ENCODE results near the gene LCE1D.
A peak's percentile ranks its signal among the peaks of the same experiment; 100 is the strongest.

LCE1D gene

DNA sequence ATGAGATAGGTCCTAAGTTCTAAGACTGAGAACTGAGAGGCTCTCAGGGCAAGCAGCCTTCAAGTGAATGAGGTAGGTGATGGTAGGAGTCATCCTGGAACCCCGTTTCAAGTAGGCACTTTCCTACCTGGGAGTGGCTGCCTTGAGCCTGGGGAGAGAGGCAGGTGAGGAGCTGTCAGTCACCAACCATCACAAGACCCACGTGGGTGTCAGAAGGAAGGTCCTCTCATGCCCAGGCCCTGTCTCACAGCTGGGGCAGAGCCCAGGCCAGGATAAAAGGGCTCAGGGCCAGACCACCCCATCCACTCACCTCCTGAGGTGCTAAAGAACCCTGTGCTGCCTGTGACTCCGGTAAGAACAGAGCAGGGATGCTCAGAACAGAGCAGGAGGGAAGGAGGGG is at the start of gene LCE1D:
TSS of gene LCE1D (plus strand) at position 301 of the 400 bp plus-strand sequence. CDS start 1,074 bp downstream, outside the sequence.
- no peak for DNase-seq

DNA sequence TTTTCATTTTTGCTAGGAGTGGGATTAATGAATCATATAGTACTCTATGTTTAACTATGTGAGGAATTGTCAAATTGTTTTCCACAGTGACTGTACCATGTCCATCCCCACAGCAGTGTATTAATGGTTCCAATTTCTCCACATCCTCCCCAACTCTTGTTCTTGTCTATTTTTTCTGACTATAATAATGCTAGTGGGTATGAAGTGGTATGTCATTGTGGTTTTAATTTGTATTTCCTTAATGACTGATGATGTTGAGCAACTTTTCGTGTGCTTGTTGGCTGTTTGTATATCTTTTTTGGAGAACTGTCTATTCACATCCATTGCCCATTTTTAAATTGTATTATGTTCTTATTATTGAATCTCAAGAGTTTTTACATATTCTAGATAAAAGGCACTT is 48.7 kb upstream of the LCE1D start:
- DNase-seq = no peak

GRCh38 chr1:152752225-152752624 is 44.3 kb upstream of the LCE1D start:
- peak; percentile 2 for DNase-seq

GRCh38 chr1:152753586-152753985 is 42.9 kb upstream of the LCE1D start:
- no peak for DNase-seq

DNA sequence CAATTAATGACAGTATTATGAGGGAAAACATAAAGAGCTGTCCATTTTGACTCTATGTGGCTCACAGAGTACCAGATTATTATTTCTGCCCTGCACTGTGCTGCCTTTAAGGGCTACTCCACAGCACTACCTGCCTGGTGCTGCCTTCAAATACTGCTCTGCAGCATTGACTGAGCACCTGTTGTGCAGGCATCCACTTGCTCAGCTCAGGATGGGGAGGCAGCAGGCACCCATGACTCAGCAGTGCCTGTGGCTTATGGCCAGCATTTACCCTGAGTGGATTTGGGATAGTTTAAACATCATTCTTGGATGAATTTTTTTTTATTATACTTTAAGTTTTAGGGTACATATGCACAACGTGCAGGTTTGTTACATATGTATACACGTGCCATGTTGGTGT is 39.6 kb upstream of the LCE1D start:
- no peak for DNase-seq

- no peak for DNase-seq
Observed at GRCh38 chr1:152757747-152758146, 38.8 kb upstream of the LCE1D start, which contains the start of gene KPRP. Gene KPRP (plus strand): TSS chr1:152758025. CDS start chr1:152759589, 1,564 bp downstream.

GRCh38 chr1:152758636-152759035 is 37.9 kb upstream of the LCE1D start:
- DNase-seq = no peak

DNA sequence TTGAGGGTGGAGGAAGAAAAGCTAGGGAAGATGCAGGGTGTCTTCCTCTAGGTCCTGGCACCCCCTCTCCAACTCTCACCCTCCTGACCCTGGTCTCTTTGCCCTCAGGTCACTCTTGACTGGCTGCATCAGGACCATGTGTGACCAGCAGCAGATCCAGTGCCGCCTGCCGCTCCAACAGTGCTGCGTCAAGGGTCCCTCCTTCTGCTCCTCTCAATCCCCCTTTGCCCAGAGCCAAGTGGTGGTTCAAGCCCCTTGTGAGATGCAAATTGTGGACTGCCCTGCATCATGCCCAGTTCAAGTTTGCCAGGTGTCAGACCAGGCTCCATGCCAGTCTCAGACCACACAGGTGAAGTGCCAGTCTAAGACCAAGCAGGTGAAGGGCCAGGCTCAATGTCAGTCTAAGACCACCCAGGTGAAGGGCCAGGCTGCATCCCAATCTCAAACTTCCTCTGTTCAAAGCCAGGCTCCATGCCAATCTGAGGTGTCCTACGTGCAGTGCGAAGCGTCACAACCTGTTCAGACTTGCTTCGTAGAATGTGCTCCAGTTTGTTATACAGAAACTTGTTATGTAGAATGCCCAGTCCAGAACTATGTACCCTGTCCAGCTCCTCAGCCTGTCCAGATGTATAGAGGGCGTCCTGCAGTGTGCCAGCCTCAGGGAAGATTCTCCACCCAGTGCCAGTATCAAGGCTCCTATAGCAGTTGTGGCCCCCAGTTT is 36.9 kb upstream of the LCE1D start:
- no peak for DNase-seq

DNA sequence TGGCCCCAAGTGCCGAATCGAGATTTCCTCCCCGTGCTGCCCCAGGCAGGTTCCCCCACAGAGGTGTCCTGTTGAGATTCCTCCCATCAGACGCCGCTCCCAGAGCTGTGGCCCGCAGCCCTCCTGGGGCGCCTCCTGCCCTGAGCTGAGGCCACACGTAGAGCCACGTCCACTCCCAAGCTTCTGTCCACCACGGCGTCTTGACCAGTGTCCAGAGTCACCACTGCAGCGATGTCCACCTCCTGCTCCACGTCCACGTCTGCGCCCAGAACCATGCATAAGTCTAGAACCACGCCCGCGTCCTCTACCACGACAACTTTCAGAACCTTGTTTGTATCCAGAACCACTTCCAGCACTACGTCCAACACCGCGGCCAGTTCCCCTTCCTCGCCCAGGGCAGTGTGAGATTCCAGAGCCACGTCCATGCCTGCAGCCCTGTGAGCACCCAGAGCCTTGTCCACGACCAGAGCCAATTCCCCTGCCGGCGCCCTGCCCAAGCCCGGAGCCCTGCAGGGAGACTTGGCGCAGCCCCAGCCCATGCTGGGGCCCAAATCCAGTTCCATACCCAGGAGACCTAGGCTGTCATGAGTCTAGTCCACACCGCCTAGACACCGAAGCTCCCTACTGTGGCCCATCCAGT is 35.9 kb upstream of the LCE1D start:
- no peak for DNase-seq

- no peak for DNase-seq
Observed at GRCh38 chr1:152761609-152762213, 34.8 kb upstream of the LCE1D start.

- no peak for DNase-seq
Observed at GRCh38 chr1:152768847-152769533, 27.5 kb upstream of the LCE1D start.

DNA sequence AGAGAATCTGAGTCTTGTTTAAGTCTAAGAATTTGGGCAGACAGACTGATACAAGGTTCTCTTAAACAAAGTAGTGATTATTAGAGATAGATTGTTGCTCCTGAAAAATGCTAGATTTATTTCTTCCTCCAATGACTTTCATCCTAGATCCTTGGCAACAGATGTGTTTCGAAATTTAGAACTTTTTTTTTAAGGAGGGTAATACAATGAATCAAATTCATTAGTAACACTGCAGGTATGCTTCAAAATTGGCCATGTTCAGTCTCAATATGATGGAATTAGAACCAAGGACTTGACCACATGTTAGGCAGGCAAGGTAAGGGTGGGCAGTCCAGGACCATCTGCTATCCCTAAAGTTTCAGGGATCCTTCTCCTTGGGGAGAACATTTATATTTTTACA is 26.1 kb upstream of the LCE1D start:
- no peak for DNase-seq

DNA sequence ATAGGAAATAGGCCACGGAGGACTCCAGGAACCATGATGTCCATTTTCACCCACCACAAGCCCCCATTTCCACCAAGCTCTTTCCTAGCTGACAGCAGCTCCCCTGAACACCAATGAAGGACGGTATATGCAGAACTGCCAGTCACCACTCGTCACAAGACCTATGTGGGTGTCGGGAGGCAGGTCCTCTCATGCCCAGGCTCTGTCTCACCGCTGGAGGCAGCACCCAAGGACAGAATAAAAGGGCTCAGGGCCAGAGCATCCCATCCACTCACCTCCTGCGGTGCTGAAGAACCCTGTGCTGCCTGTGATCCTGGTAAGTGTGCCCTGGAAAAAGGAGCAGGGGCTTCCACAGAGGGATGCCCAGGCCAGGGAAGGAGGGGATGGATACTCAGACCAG is 21.6 kb upstream of the LCE1D start, which contains the start of gene LCE1F:
TSS of gene LCE1F (plus strand) at position 266 of the 400 bp plus-strand sequence. CDS start 1,232 bp downstream, outside the sequence.
- no peak for DNase-seq

DNA sequence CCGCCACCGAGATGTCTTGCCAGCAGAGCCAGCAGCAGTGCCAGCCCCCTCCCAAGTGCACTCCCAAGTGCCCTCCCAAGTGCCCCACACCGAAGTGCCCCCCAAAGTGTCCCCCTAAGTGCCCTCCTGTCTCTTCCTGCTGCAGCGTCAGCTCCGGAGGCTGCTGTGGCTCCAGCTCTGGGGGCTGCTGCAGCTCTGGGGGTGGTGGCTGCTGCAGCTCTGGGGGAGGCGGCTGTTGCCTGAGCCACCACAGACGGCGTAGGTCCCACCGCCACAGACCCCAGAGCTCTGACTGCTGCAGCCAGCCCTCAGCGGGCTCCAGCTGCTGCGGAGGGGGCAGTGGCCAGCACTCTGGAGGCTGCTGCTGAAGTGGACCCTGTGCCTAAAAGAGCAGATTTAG is 20.2 kb upstream of the LCE1D start:
- DNase-seq = no peak

- DNase-seq = peak; percentile 13
Observed at GRCh38 chr1:152777510-152778137, 18.9 kb upstream of the LCE1D start.

DNA sequence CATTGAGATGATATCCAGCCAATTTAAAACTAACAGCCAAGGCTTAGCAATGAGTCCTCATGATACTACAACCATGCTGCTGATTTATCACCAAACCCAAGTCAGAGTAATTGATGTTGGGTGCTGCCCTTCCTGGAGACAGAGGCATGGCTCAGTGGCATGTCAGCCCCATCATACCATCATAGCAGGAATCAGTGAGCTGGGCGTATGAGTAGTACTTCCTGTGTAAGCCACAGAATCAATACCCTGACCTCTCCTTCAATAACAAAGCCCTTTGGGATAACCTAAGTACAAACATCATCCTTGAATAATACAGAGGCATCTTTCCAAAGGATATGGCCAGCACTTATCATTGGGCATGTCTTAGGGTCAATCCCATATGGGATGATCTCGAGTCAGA is 13.4 kb upstream of the LCE1D start:
- peak; percentile 11 for DNase-seq

GRCh38 chr1:152786077-152786476 is 10.4 kb upstream of the LCE1D start, which contains the start of gene LCE1E:
Gene LCE1E (plus strand): TSS chr1:152786257. CDS start chr1:152787300, 1,043 bp downstream.
- DNase-seq = no peak

GRCh38 chr1:152795686-152796085 is 835 bp upstream of the LCE1D start:
- no peak for DNase-seq

DNA sequence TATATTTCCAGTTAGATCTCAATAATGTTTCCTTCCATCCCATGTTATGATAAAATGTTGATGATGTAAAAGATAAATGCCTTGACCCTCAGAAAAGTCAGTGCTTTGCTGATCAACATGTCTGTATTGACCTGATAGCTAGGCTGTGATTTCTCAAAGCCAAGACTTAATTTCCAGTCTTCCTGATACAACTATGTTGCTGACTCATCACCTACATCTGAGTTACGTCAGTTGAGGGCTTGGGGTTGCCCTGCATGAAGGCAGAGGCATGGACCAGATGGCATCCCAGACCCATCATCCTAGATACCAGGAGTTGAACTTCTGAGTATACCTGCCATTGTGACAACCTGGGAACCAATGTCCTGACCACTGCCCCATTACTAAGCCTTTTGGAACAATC is 4.8 kb downstream of the LCE1D start:
- no peak for DNase-seq

DNA sequence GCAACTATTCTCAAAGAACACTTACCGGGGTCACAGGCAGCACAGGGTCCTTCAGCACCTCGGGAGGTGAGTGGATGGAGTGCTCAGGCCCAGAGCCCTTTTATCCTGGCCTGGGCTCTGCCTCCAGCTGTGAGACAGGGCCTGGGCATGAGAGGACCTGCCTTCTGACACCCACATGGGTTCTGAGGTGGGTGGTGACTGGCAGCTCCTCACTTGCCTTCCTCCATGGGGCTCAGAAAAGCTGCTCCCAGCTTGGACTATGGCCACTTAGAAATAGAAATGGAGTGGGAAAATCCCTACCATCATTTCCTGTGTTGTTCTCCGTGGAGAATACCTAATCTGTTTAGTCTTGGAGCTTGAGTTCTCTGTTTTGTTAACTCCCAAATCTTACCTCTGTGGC is 10.1 kb downstream of the LCE1D start, which contains the start of gene LCE1C:
TSS of gene LCE1C (minus strand) at position 76 of the 400 bp plus-strand sequence. CDS start 1,173 bp downstream, outside the sequence.
- DNase-seq = no peak

- no peak for DNase-seq
Observed at GRCh38 chr1:152811050-152811449, 14.5 kb downstream of the LCE1D start.

DNA sequence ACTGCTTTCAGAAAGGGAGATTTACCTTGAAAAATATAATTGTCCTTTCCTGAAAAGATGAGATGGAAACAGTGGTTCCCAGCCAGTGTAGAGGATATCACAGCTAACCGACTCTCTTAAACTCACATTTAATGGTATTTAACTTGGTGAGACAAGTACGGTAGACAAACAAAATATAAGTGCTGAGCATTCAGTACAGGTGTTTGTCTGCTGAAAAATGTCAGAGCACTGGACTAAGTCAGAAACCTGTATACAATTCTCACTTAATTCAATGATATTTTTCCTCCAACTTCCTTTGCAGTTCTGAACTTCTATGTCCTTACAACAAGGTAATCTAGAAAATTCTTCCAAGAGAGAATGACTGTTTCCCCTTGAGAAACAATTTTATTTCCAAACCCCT is 15.2 kb downstream of the LCE1D start, which contains the start of gene LCE1B:
TSS of gene LCE1B (plus strand) at position 301 of the 400 bp plus-strand sequence. CDS start 476 bp downstream, outside the sequence.
- DNase-seq = no peak

Measured in activated CD4-positive, alpha-beta T cell treated with anti-CD3 and anti-CD28 coated beads, Interleukin-2, Interleukin-6, amounts not matched to agents 100 ng/mL and 50 ng/mL, durations not matched to agents 16 hours and 8 hours (primary cell).